GM12878 (cell line): ENCODE measurements around the gene CINP. TPM values are rescaled to one million over a fixed set of nuclear protein-coding genes. Genes with fewer than 3 reads are reported as not detected.
A peak's percentile ranks its signal among the peaks of the same experiment; 100 is the strongest.

Experiments
- ATAC-seq: fragments of 200-7000 bp; cut with Tn5 transposase; 3 replicates; pipeline ENCODE4 v1.9.1; 2020; ENCODE audit warnings: mild to moderate bottlenecking, moderate library complexity
- BruUV-seq: library from RNA; stranded (reverse); fragments of 400-500 nt; replicated peaks from 2 replicates; lab custom pipeline; 2021; lab: Mats Ljungman, UMichigan
- CTCF ChIA-PET: fragments of 300-600 bp; sonication (Branson Sonifier 250); formaldehyde crosslinking; extraction: SDS; loops from one replicate; lab custom pipeline; 2021; ENCODE audit warnings: inconsistent platforms; lab: Yijun Ruan, JAX
- POLR2A ChIA-PET: fragments of 350-600 bp; formaldehyde crosslinking; extraction: SDS; loops from one replicate; lab custom pipeline; 2021; ENCODE audit warnings: inconsistent platforms; lab: Charles Lee
- RAD21 ChIA-PET: fragments of 300-600 bp; sonication (Branson Sonifier 250); formaldehyde crosslinking; loops from one replicate; lab custom pipeline; 2023; ENCODE audit warnings: antibody characterized with exemption; ENCODE audit not compliant: unreplicated experiment; lab: Charles Lee
- SMC1A ChIA-PET: fragments of 300-600 bp; sonication (Branson Sonifier 250); formaldehyde crosslinking; loops from one replicate; lab custom pipeline; 2023; ENCODE audit not compliant: unreplicated experiment, uncharacterized antibody; lab: Charles Lee
- DNase-seq: peaks from one replicate; pipeline ENCODE4 v3.0.0-alpha.2; 2011; ENCODE audit warnings: low read depth, low spot score
- FAIRE-seq: peaks from 3 replicates; lab custom pipeline; 2011; peaks lifted over from hg19 to GRCh38; lab: Jason Lieb, UNC
- H2AFZ ChIP-seq: 2 replicates; pipeline ENCODE4 v1.6.0; 2011; ENCODE audit warnings: low read depth, low read length, control low read depth; ENCODE audit not compliant: control insufficient read depth
- H3K27ac ChIP-seq: 2 replicates; pipeline ENCODE4 v1.5.1; 2011; ENCODE audit warnings: control low read depth; ENCODE audit not compliant: control insufficient read depth, insufficient read depth
- H3K27me3 ChIP-seq, 2 experiments: replicated peaks in 1 of 2; 2 replicates each; pipeline versions ENCODE4 v1.6.0 to v1.6.1; 2011; ENCODE audit warnings: low read length in 1 of 2; ENCODE audit not compliant: control insufficient read depth in 2 of 2, insufficient read depth in 2 of 2
- H3K36me3 ChIP-seq, 2 experiments: 2 replicates each; pipeline ENCODE4 v1.5.1; 2011; ENCODE audit warnings: low read length in 1 of 2; ENCODE audit not compliant: control insufficient read depth in 2 of 2, insufficient read depth in 2 of 2
- H3K4me1 ChIP-seq: 2 replicates; pipeline ENCODE4 v1.6.1; 2011; ENCODE audit warnings: mild to moderate bottlenecking, low read length, moderate library complexity, mixed read lengths; ENCODE audit not compliant: control insufficient read depth, insufficient read depth
- H3K4me2 ChIP-seq: 2 replicates; pipeline ENCODE4 v1.6.0; 2011; ENCODE audit warnings: control low read depth; ENCODE audit not compliant: control insufficient read depth, insufficient read depth
- H3K4me3 ChIP-seq: fragments of 200-600 bp; sonication (generic); 2 replicates; pipeline ENCODE4 v1.5.1; 2016
- H3K79me2 ChIP-seq: 2 replicates; pipeline ENCODE4 v1.6.0; 2011; ENCODE audit warnings: low read length; ENCODE audit not compliant: control insufficient read depth, insufficient read depth
- H3K9ac ChIP-seq: 2 replicates; pipeline ENCODE4 v1.8.0; 2011; ENCODE audit warnings: low read length, control low read depth, mixed read lengths; ENCODE audit not compliant: control insufficient read depth, insufficient read depth
- H3K9me3 ChIP-seq: replicated peaks from 3 replicates; pipeline ENCODE4 v1.5.1; 2011; ENCODE audit warnings: mild to moderate bottlenecking, low read length; ENCODE audit not compliant: control insufficient read depth, insufficient read depth
- H4K20me1 ChIP-seq: 2 replicates; pipeline ENCODE4 v1.6.0; 2011; ENCODE audit not compliant: control insufficient read depth, insufficient read depth
- BRCA1 ChIP-seq: IDR thresholded peaks from 2 replicates; pipeline ENCODE4 v1.6.1; 2011; ENCODE audit warnings: low read depth, low read length, improper control_type of control experiment
- CEBPB ChIP-seq, 2 experiments: fragments of 150-350 bp in 1 of 2; IDR thresholded peaks; 2 replicates each; pipeline ENCODE4 v1.6.1; 2012 to 2014; ENCODE audit warnings: low read depth in 2 of 2, low read length in 2 of 2, borderline replicate concordance in 1 of 2, inconsistent platforms in 1 of 2
- HDAC6 ChIP-seq: fragments of 200-600 bp; sonication (generic); IDR thresholded peaks from one replicate; pipeline ENCODE4 v1.8.0; 2017; ENCODE audit warnings: antibody characterized with exemption; ENCODE audit not compliant: unreplicated experiment
- PAX8 ChIP-seq: fragments of 450-650 bp; IDR thresholded peaks from 2 replicates; pipeline ENCODE4 v1.6.1; 2017; ENCODE audit warnings: mild to moderate bottlenecking, moderate library complexity
- WGBS: methylation state at CpG from one replicate; pipeline ENCODE4 v1.1.6; 2016; ENCODE audit warnings: low lambda C conversion rate; ENCODE audit not compliant: insufficient replicate concordance, insufficient coverage; ENCODE audit errors: missing lambda C conversion rate; 5-methylcytosine and 5-hydroxymethylcytosine counted together
- in situ Hi-C: fragments of 300-500 bp; cut with MboI; formaldehyde crosslinking; loops from 9 replicates; pipeline ENCODE4 v1.14.3; 2018; ENCODE audit warnings: mixed read lengths
- intact Hi-C: fragments of 100-400 bp; cut with micrococcal nuclease; formaldehyde crosslinking; loops from one replicate; pipeline ENCODE4 v1.14.2; 2022; ENCODE audit not compliant: unreplicated experiment
- polyA plus RNA-seq, 11 experiments: library from polyadenylated mRNA; depleted of rRNA in 4 of 11; unstranded in 6 of 11; stranded (reverse) in 5 of 11; fragments of >200 nt; fragmentation: Nextera tagmentation in 4 of 11; fragmentation: Illumina TruSeq in 1 of 11; extraction: Ambion mirVana in 4 of 11; extraction: Trizol in 1 of 11; gene quantifications; 1 replicate in 1 of 11; 2 replicates in 10 of 11; pipeline versions ENCODE4 v1.2.1 to v1.2.3, GENCODE V29; 2011 to 2016; ENCODE audit warnings: inconsistent platforms in 2 of 11, missing spikeins in 2 of 11, low read depth in 1 of 11
- total RNA-seq, 4 experiments: library from RNA; depleted of rRNA in 3 of 4; stranded (reverse); fragments of >200 nt in 3 of 4; fragmentation: Illumina TruSeq in 1 of 4; extraction: Trizol in 1 of 4; gene quantifications; 2 replicates each; pipeline versions ENCODE4 v1.2.1 to v1.2.3, GENCODE V29; 2013 to 2021

The CINP gene
- total and polyA plus RNA-seq, 10 of the 15 experiments (the other 5 are each of a cell fraction or from before 2014, with no cell fraction given): 45.4 to 73.3 (median 52.9) TPM

DNA sequence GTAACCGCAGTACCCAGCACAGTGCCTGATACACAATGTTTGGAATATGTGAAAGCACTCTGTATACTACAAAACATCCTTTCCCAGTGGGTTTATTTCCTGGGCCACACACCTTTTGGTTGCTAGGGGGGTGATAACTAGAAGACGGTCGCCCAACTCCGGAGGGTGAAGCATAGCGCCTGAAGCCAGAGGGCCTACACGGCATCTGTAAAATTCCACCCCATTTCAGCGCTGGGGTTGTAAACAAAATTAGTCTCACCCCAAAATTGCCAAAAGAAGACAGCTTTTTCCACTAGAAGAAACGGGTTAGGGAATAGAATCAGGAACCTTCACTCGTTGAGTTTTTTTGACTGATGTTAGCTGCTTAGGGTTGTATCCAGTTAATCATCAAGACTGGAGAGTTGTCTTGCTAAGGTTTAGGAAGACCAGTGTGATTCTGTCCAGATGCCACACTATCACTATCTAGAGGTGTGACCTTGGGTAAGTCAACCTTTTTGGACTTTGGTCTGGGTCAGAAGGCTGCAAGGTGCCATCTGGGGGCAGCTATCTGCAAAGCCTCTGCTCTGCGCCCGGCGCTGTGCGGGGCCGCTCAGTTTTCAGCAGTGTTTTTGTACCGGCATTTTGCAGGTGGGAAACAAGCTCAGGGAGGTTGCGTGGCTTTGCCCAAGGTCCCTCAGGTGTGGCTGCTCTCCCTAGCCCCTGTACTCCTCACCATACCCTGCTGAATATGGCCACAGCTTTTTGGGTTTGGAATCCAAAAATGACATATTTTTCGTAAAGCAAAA, 41.8 kb downstream of the CINP start:
- Histone ChIP-seq H3K27me3 (no peaks in the 10 kb centered on the region), H3K9me3 (no peaks in the 10 kb centered on the region), H4K20me1 (no peaks in the 10 kb centered on the region), H2AFZ (peak overlapping the region; percentile 68), H3K4me3 (peak overlapping the region; percentile 97), H3K4me2 (peak overlapping the region; percentile 95), H3K9ac (peak overlapping the region; percentile 88), H3K4me1 (peaks cover 18% of the 10 kb centered on the region), H3K27ac (peak overlapping the region; percentile 72; the same call in 1 of the 2 replicates), H3K79me2 (peaks cover 14% of the 10 kb centered on the region), H3K36me3 (no peaks in the 10 kb centered on the region)
- ChIA-PET SMC1A (interaction anchor here (0.5 to 1.6 kb wide), 4 partner anchors 16 to 201 kb away, joined by 3 read pairs; partner anchors contain the start of gene MOK), CTCF (interaction anchor here (0.5 to 1.1 kb wide), 4 partner anchors 15 to 350 kb away, joined by 3 to 4 read pairs (median 4); no protein-coding TSS in a partner anchor), POLR2A (no interaction called here), RAD21 (interaction anchor here (0.7 to 1.5 kb wide), 2 partner anchors 16 to 195 kb away, joined by 3 read pairs; partner anchors contain the start of gene MOK)
- intact Hi-C loops (no loop called here), in situ Hi-C loops (loop anchor here (25.0 kb wide), 1 partner anchor 559 kb away; the partner anchor contains the start of gene PPP2R5C)
- DNase-seq (no peak), ATAC-seq (no peak), FAIRE-seq (no peak)
- BruUV-seq: TSS peak; percentile 80
- TF ChIP-seq CEBPB (IDR thresholded peaks at IDR 0.05; ENCODE audit: borderline replicate concordance in 1 of 2, low read depth in 2 of 2, low read length in 2 of 2) (no peak), PAX8 (no peak), HDAC6 (no peak), BRCA1 (no peak)
- WGBS: 98% methylated on average over 17 of the region's 17 CpGs
